ENCODE results near the gene JAKMIP2.
A peak's percentile ranks its signal among the peaks of the same experiment; 100 is the strongest.
"Not testable (repeated sequence)": the region's sequence is repeated elsewhere in the genome, so short reads cannot be mapped to it uniquely, and the experiment has no call there.

JAKMIP2 gene

DNA sequence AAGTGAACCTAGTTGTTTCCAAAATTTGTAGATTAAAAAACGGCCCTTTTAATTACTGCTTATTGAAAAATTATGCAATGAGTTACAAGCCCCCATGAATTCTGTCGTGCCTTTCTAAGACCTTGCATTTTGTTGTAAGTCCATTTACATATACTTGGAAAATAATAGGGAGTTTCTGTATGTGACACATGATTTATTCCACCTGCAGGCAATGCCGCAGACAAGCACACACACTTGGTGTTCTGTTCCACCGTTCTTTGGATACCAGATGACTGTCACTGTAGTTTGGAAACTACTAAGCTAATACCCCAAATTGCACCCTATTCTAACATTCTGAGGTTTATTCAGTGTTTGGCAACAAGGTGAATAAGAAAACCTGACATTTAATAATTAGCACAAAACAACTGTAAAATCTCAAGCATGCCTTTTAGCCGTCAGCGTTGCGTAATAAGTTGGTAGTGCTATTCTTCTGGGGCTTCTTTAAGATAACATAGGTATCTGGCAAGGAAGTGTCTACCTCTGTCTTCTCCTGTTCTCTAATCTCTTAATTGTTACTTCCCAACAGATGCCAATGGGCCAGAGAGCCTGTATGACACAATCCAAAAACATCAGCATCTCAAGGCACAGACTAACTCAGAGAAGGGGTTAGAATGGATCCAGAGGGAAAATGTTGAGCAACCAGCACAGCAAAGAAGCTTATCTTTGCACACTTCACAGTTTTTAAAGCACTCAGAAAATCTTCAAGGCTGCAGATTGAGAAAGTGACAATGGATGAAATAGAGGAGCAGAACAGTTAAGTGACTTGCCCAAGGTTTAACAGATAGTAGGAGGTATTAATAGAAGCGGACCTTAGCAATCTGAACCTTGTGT lies 224.4 kb downstream of the JAKMIP2 start:
- no peak for DNase-seq (ENCODE audit: low read depth in 2 of 2)

DNA sequence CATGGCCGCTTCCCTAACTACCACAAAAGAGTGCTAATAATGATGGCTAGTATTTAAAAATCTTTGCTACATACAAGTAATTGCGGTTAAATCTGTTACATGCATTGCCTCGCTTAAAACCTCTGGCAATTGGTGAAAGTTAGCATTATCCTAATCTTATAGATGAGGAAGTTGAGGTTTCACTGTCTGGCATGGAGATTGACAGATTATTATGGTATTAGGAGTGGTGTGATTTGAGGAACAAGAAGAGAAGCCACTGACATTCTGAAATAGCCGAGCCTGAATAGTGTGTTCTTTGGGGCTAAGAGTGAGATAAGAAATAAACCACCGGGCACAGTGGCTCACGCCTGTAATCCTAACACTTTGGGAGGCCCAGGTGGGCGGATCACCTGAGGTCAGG lies 227.4 kb downstream of the JAKMIP2 start:
- DNase-seq (ENCODE audit: low read depth in 2 of 2), result no peak

DNA sequence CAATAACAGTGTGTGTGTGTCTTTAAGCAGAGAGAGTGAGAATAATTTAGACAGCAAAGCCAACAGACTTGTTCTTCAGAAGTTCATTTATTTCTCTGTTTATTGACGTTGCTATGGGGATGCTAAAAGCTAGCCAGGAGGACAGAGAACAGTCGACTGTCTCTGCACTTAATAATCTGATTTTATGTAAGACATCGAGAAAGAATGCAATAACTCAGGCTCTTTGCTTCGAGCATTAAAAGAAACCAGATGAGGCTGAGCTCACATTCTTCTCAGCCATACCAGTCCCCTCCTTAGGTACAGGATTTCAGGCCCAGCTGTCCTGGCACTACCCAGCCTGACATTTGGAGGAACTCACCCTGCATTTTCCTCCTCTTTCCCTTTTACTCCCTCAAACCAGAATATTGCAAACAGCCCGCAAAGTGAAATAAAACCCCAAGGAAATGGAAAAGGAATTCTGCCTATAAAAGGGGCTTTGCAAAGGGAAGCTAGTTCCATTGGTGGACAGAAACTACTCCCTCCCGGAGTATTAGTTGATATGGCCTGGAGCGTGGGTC lies 228.2 kb downstream of the JAKMIP2 start:
- DNase-seq (ENCODE audit: low read depth in 2 of 2), result peak; percentile 82 to 88

DNA sequence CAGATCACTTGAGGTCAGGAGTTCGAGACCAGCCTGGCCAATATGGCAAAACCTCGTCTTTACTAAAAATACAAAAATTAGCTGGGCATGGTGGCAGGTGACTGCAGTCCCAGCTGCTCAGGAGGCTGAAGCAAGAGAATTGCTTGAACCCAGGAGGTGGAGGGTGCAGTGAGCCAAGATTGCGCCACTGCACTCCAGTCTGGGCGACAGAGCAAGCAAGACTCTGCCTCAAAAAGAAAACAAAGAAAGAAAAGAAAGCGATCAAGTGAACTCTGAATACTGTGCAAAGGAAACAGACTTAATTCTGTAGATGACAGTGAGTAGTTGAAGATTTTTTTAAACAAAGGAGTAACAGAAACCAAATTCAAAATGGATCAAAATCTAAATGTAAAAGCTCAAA lies 228.7 kb downstream of the JAKMIP2 start:
- not testable (repeated sequence) for DNase-seq (ENCODE audit: low read depth in 2 of 2)

DNA sequence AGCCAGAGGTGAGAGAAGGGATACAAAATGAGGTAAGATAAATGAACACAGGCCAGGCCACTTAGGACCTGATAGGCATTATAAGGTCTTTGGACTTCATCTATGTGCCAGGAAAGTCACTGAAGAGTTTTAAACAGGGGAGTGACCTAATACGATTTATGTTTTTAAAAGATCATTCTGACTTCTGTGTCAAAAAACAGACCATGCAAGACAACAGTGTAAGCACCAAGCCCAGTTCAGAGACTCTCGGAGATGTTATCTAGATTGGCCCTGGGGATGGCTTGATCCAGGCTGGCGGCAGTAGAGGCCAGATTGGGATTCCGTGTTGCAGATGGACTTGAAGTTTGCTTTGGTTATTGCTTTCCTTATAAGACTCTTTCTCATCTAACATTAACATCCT lies 229.6 kb downstream of the JAKMIP2 start:
- DNase-seq (ENCODE audit: low read depth in 2 of 2), result no peak

DNA sequence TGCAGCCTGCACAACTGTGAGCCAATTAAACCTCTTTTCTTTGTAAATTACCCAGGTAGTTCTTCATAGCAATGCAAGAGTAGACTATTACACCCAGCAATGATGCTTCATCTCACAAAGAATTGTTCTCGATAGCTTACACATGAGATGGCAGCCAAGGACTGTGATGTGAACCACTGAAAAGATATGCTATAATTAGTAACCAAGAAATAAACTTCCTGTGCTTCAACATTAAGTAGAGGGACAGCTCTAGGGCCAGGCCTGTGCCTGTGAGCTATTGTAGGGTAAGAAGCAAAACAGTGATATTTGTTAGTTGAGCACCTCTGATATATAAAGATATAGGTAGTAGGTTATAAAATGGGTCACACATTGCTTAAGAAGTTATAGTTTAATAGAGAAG lies 230.9 kb downstream of the JAKMIP2 start:
- no peak for DNase-seq (ENCODE audit: low read depth in 2 of 2)

DNA sequence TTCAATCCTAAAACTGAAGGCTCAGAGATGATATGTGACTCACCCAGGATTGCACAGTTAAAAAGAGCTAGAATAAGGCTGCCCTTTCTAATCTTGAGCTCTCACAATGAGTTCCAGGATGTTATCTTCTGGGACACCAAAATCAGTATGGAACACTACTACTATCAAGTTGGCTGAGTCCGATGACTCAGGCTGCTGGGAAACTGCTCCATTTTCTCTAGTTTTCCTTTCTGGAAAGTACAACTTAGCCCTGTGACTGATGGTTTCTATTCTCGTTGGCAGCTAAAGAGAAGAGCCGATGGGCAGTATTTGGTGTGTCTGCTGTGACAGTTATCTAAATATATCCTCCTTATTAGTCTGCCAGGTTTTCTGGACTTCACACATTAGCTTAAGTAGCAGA lies 234.8 kb downstream of the JAKMIP2 start:
- DNase-seq (ENCODE audit: low read depth in 2 of 2), result no peak

DNA sequence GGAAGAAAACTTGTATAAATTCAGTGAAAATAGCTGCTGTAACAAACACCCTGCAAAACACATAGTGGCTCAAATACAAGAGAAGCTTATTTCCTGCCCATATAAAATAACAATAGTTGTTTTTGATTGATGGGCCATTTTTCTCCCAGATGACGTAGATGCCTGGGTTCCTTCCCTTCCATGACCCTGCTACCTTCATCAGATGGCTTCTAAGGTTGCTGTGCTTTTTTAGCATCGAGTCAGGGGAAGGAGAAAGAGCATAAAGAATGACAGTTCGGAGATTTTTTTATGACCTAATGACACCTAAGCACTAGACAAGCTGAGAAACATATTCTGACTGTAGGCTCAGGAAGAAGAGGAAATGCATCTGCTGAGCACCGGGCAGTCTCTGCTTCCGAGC lies 238.0 kb downstream of the JAKMIP2 start:
- DNase-seq (ENCODE audit: low read depth in 2 of 2), result no peak

DNA sequence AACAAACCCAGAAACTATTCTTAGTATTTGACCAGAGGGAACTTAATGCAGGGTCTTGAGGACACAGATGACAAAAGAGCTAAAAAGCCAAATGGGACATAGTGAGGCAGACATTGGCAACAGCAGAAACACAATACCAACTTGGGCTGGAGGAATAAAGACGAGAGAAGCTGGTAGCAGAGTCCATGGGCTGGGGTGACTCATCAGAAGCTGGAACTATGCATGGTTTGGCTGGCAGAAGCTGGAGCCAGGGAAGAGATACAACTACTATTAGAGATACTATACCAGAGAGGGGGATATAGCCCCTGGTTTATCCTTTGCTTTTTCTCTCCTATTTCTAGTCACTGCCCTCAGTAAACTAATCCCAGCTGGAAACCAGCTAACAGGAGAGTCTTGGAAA lies 243.5 kb downstream of the JAKMIP2 start:
- no peak for DNase-seq (ENCODE audit: low read depth in 2 of 2)

DNA sequence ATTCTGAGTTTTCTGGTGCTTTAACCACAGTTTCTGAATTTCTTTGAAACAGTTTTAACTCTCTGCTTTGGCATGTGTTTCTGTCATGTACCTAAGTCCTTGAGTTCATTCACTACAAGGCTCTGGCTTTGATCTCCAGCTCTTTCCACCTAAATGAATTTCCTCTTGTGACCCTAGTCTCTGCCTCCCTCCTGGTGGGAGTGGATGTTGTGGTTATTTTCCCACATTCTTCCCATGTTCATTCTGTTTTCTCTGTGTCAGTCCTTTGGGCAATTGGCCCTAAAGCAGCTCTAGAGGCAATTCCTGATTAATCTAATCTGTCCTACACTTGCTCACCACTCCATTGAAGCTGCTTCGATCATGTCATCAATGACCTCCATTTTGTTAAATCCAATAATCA lies 244.3 kb downstream of the JAKMIP2 start:
- no peak for DNase-seq (ENCODE audit: low read depth in 2 of 2)

All from fibroblast of skin of left quadriceps (primary cell).